Stimulated activated CD4-positive, alpha-beta T cell treated with anti-CD3 and anti-CD28 coated beads, Interleukin-1b, Interleukin-23, amount 100 ng/mL, for 1 hour (primary cell): ENCODE results near the gene D2HGDH.
"Not testable (repeated sequence)": the region's sequence is repeated elsewhere in the genome, so short reads cannot be mapped to it uniquely, and the experiment has no call there.

Experiments used
- DNase-seq, 2 donors: peaks; one replicate each; pipeline ENCODE4 v3.0.0-alpha.2; 2020; ENCODE audit warnings: low read depth in 2 of 2

The D2HGDH gene

DNA sequence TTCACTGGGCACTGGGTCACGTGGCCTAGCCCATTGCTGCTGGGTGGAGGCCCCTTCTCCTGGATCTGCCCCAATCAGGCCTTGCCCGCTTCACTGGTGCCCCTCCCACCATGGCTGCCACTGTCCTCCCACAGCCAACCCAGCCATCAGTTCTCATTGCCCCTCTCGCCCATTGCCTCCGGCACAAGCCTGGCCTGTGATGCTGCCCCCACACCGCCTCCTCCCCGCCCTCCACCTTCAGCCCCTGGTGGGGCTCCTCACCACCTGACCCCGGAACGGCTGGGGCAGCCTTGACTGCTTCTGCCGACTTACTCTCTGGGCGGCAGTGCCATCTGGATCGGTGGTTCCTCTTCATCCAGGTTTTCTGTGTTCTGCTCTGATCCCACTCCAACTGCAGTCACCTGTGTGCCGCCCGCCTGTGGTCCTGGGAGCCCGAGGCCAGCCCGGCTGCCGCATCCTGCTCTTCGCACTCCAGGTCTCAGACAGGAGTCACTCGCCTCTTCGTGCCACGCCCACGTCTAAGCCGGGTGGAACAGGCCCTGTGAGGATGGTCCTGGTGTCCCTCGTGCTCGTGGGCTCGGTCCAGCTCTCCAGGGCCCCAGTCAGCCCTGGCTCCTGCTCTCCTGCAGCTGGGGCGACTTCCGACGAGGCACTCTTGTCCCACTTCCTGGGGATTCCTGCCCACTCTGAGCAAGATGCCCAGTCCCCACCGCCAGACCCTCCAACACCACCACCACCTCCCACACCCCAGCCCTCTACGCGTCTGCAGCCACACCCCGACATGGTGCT is 14.2 kb downstream of the D2HGDH start:
- DNase-seq = no peak

DNA sequence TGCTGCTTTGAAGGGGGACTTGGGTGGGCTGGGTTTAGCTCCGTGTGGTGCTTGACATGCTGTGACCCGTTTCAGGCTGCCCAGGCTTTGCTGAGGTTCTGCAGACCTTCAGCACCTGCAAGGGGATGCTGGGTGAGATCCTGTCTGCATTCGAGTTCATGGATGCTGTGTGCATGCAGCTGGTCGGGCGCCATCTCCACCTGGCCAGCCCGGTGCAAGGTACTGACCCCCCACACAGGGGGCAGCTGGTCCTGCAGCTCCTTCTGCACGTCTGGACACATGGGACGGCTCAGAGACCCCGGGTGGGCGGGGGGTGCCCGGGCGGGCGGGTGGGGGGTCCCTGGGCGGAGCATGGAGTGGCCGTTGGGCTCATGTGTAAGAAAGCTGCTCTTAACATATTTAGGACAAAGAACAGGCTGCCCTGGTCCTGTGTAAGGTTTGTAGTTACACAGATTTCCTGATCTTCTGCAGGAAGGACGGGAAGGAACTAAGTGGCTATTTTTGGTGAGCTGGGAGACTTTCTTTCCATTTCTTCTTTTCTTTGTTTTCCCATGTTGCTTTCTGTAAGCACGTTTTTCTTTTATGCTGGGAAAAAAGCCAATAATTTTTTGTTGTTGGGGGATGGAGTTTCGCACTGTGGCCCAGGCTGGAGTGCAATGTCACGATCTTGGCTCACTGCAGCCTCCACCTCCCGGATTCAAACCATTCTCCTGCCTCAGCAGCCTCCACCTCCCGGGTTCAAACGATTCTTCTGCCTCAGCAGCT is 15.8 kb downstream of the D2HGDH start:
- DNase-seq = no peak

DNA sequence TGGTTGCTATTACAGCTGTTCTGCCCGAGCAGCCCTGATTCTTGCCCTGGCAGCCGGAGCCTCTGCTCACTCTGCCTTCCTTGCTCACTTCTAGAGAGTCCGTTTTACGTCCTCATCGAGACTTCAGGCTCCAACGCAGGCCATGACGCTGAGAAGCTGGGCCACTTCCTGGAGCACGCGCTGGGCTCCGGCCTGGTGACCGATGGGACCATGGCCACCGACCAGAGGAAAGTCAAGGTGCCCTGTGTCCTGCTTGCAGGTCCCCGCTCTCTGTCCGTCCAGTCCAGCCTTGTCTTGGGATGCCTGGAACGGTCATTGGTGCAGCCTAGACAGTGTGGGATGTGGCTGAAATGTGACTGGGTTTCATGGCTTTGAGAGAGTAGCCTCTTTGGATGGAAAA is 16.7 kb downstream of the D2HGDH start:
- DNase-seq = no peak

DNA sequence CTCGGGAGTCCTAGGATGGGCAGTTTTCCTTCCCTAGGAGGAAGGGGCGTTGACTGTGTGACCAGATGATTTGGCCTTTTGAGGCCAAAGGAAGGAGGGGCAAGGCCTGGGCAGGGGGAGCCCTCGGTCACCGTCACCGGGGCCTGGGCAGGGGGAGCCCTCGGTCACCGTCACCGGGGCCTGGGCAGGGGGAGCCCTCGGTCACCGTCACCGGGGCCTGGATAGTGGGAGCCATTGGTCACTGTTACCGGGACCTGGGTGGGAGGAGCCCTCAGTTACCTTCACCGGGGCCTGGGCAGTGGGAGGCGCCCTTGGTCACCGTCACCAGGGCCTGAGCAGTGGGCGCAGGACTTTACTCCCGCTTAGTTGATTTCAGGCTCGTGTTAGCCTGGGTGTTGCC is 17.3 kb downstream of the D2HGDH start:
- DNase-seq = no peak

DNA sequence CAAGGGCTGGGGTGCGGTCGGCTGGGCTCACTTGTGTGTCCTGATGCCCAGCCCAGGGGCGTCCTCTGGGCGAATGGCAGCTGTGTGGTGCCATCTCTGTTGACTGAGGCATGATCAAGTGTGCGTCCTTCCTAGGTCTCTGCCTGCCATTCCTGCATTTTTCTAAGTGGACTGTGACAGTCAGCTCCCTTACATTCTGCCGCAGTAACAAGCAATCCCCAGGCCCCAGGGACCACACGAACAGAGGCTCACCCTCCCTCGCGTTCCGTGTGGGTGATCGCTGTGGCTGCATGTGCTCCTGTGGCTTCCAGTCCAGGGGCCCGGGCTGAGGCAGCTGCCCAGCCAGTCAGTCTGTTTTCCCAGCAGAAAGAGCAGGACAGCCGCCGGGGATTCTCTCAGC is 17.8 kb downstream of the D2HGDH start:
- no peak for DNase-seq

DNA sequence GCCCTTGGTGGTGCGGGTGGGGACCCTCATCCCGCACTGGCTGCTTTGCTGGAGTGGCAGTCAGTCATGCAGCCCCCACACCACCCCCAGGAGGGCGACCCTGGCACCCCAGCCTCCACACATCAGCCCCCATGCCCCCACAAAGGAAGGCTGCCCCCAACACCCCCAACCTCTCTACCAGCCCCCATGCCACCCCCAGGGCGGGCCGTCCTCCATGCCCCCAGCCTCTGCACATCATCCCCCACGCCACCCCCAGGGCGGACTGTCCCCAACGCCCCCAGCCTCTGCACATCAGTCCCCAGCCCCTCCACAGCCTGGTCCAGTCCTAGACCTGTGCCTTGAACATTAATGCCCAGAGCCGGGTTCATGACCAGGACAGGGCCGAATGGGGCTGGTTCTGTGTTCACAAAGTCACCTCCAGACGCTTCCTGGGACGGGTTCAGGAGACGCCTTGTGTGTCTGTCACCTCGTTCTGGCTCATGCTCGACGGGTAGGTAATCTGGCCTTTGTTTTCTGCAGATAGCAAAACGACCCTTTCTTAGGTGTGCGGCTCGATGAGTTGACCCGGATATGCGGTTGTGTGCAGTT is 18.4 kb downstream of the D2HGDH start:
- DNase-seq = no peak

DNA sequence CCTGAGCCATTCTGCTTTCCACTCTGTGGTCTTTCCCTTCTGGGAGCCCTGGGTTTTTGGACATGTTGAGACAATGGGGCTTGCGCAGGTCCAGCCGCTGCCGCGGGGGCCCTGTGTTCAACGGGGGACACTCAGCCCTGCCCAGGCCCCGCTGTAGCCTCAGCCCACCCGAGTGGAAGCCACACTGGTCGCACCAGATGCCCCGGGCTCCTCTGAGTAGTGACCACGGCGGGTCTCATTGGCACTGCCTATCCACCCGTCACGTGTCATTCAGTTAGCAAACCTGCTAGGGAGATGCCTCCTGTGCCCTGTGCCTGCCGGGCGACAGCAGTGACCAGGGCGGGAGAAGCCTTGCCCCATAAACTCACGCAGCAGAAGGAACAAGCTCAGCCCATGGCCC is 19.1 kb downstream of the D2HGDH start:
- no peak for DNase-seq

DNA sequence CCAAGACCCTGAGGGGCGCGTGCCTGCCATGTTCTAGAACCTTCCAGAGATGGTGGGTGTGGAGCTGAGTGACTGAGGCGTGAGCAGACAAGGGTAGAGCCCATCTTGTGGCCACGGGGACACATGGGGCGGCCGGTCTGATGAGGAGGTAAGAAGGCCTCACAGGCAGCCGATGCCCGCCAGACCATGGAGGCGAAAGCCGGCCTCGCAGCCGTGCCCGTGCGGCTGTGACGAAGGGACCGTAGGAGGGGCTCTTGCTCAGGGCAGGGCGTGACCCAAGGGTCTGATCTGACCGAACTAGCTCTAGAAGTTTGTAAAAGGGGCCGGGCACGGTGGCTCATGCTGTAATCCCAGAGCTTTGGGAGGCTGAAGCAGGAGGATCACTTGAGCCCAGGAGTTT is 19.6 kb downstream of the D2HGDH start:
- no peak for DNase-seq

DNA sequence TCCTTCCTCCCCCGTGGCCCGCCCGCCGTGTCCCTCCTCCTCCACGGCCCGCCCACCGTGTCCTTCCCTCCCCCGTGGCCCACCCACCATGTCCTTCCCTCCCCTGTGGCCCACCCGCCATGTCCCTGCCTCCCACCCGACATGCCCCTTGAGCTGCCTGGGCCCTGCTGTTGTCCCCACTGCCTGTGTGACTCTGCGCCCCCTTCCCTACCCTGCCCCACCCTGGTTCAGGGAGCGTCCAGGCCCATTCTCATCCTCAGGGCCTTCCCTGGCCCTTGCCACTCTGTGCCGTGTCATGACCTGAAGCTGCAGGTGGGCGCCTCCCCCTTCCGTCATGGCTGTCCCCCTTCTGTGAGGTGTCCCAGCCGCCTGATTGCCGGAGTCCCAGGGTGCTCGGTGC is 20.7 kb downstream of the D2HGDH start:
- no peak for DNase-seq

DNA sequence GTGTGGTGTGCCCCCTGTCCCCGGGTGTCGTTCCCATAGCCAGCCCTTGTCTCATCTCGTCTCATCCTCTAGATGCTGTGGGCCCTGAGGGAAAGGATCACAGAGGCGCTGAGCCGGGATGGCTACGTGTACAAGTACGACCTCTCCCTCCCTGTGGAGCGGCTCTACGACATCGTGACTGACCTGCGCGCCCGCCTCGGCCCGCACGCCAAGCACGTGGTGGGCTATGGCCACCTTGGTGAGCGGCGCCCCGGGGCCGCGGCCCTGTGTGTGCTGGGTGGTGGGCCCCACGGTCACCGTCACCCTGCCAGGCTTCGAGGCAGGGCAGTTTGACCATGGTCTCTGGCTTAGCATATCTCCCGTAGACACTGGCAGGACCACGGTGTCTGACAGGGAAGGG is 21.3 kb downstream of the D2HGDH start:
- no peak for DNase-seq

DNA sequence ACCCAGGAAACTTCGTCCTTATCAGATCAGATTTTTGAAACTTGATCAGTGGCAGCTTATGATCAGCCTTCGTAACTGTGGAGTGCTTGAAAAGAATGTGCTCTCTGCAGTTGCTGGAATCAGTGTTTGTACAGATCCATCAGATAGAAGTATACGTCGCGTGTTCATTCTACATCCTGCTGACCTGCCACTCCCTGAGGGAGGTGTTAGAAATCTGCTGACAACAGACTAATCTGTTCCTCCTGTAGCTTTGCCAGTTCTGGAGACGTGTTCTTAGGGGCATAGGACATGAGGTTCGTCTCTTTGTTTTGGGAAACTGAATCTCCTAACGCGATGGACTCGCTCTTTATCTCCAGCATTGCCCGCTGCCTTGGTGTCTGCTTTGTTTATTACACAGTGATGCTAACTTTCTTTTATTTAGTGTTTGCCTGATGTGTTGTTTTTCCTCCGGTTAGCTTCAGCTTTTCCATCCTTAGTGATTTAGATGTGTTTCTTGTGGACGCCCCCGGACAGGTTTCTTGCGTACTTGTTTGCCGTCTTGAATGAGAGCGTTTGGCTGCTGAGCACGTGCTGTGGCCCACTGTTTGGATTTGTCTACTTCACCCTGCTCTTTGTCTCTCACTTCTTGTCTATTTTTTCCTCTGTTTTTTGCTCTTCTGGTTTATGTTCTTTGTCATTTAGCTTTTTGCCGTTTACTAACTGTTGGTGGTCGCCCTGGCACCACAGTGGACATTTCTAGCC is 24.8 kb downstream of the D2HGDH start:
- no peak for DNase-seq

DNA sequence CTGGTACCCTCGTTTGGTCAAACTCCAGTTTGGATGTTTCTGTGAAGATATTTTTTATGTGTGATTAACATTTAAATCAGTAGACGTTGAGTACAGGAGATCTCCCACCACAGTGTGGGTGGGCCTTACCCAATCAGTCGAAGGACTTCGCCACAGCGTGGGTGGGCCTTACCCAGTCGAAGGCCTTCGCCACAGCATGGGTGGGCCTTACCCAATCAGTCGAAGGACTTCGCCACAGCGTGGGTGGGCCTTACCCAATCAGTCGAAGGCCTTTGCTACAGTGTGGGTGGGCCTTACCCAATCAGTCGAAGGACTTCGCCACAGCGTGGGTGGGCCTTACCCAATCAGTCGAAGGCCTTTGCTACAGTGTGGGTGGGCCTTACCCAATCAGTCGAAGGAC is 25.5 kb downstream of the D2HGDH start:
- not testable (repeated sequence) for DNase-seq

DNA sequence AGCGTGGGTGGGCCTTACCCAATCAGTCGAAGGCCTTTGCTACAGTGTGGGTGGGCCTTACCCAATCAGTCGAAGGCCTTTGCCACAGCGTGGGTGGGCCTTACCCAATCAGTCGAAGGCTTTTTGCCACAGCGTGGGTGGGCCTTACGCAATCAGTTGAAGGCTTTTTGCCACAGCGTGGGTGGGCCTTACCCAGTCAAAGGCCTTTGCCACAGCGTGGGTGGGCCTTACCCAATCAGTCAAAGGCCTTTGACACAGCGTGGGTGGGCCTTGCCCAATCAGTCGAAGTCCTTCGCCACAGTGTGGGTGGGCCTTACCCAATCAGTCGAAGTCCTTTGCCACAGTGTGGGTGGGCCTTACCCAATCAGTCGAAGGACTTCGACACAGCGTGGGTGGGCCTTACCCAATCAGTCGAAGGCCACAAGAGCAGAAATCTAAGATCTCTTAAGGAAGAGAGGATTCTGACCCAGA is 25.9 kb downstream of the D2HGDH start:
- DNase-seq = no peak

DNA sequence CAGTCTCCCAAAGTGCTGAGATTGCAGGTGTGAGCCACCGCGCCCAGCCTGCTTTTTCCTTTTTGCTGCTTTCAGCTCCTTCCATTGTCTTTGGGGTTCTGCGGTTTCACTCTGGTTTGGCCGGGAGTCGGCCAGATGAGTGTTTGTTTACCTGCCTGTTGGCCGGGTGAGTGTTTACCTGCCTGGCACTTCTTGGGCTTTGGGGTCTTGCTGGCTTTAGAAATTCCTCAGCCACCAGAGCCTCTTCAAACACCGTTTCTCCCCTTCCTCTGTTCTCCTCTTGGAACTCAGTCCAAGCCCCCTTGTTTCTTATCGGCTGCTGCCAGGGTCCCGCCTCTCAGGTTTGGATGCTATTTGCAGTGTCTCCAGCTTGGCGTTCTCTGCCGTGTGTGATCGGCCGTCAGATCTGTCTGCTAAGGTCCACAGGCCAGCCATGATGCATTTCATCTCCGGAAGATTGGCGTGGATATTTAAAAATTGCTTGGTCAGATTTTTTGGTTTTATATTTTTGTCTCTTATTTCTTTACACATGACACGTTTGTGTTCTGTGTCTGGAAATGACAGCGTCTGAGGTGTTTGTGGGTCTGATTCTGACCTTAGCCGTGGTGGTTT is 28.0 kb downstream of the D2HGDH start:
- DNase-seq = no peak

DNA sequence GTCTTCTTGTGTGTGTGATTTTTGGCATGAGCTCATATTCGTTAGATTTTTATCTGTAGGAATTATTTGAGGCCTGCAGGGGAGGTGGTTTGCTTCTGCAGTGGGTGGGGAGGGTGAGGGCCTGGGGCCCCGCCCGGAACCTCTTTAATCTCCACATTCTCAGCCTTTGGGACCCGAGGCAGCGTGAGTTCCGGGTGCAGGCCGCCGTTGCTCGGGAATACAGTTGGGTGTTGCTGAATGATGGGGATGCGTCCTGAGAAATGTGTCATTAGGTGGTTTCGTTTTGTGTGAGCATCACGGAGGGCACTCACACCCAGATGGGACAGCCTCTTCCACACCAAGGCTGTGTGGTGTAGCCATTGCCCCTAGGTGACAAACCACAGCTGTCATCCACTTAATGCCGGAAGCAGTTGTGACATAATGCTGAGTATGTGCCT is 28.5 kb downstream of the D2HGDH start:
- DNase-seq = no peak

DNA sequence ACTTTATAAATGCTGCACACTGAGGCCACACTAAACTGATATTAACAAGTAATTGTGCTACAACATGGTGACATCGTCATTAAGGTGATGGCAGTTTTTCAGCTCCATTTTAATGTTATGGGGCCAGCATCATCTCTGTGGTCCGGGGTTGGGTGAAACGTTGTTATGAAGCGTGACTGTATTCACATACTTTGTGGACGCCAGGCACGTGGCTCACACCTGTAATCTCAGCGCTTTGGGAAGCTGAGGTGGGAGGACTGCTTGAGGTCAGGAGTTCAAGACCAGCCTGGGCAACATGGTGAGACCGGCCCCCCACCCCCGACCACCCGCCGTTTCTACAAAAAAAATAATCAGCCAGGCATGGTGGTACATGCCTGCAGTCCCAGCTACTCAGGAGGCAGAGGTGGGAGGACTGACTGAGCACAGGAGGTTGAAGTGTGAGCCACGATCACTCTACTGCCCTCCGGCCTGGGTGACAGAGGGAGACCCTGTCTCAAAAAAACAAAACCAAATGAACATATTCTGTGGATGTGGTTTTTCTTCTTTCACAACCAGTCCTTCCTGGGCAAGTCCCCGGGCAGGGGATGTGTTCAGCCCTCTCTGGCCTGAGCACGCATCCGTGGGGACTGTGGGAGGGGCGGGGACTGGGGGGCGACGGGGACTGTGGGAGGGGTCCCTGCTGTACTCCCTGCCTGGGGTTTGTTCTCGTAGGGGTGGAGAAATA is 29.3 kb downstream of the D2HGDH start:
- no peak for DNase-seq

DNA sequence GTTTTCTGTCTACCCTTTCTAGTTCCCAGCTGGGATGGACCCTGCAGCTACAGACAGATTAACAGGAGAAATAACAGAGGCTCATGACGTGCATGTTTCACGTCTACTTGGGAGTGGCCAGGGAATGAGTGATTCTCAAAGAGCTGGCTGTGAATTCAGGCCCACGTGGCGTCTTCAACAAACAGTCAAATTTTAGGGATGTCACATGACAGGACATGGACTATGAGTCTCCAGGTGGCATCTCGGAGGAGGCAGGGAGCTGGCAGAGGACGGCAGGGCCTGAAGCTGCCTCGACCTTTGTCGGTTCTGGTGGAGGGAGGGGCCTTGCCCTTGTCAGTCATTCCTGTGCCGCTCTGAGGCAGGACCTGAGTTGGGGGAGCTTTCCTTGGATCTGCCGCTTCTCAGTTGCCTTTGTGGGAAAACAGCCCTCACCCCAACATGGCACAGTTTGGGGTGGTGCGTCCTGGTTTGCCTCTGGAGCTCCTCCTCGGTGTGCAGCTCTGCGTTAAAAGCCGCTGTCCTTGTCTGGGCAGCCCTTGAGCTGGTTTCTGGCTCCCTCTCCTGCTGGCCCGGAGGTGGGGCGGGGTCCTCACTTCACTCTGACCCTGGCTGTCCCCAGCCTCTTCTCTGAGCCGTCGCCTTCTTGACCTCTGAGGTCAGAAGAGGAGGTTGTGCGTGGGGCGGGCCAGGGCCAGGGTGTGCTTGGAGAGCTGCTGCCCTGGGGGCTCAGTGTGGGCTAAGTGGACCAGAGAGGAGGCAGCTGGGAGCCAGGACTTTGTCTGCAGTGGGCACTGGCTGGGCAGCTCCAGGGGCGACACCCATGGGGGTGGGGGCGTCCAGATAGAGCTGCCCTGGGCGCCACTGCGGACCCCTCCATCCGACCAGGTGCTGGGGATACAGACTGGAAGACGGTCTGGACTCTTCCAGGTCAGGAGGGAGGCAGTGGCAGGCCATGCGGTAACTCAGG is 30.1 kb downstream of the D2HGDH start:
- DNase-seq = no peak

DNA sequence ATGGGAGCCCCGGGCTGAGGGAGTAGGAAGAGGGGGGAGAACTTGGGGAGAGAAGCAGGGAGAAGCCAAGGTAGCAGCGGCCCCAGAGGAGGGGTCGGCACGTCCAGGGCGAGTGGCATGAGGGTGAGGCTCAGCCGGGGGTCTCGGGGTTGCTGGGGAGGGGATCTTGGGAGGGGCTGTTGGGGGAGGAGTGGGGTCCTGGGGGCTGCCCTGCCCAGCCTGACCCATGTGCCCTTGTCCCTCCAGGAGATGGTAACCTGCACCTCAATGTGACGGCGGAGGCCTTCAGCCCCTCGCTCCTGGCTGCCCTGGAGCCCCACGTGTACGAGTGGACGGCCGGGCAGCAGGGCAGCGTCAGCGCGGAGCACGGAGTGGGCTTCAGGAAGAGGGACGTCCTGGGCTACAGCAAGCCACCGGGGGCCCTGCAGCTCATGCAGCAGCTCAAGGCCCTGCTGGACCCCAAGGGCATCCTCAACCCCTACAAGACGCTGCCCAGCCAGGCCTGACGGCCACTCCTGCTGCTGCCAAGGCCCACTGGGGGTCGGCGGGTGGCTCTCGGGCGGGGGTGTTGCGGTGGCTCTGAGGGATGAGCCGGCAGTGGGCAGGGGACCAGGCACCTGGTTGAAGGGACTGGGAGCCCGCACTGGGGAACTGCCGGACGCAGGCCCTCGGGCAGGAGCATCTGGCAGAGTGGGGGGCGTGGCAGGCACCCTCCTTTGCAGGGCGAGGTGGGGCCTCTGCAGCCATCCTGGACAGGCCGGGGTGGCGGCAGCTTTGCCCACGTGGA is 33.2 kb downstream of the D2HGDH start:
- DNase-seq = no peak

DNA sequence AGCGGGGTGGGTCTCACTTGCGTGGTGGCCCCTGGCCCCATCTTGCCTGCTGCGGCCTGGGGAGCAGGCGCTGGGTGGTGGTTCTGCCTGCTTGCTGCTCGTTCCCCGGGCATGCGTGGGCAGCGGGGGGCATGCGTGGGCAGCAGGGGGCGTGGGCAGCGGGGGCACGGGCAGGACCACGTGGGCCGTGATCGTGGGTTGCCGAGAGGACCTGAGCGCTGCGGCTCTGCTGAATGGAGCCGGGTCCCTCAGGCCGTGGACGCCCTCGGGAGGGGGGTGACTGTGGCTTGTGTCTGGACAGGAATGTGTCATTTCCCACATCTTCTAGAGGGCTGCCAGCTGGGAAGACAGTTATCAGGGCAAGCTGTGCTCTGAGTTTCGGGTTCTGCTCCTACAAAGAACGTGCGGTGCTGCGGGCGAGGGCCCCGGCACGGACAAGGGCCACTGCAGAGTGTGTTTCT is 33.9 kb downstream of the D2HGDH start:
- no peak for DNase-seq
